ENCODE data around the gene LRRC41.

The LRRC41 gene

GRCh38 chr1:46280092-46280491 lies 23.3 kb downstream of the LRRC41 start:
- TF ChIP-seq CTCF (IDR thresholded peaks at IDR 0.05; ENCODE audit: control insufficient read depth, extremely low read depth, insufficient read depth), result no peak
- no peak for DNase-seq (ENCODE audit: low read depth)
- no peak overlapping the region for H3K4me3 ChIP-seq (ENCODE audit: low read depth, low read length)

GRCh38 chr1:46278807-46279206 lies 24.6 kb downstream of the LRRC41 start:
- DNase-seq (ENCODE audit: low read depth), result peak; percentile 55
- no peak for TF ChIP-seq CTCF (IDR thresholded peaks at IDR 0.05; ENCODE audit: control insufficient read depth, extremely low read depth, insufficient read depth)
- no peak overlapping the region for H3K4me3 ChIP-seq (ENCODE audit: low read depth, low read length)

GRCh38 chr1:46277658-46278373 lies 25.6 kb downstream of the LRRC41 start:
- no peak overlapping the region for H3K4me3 ChIP-seq (ENCODE audit: low read depth, low read length)
- DNase-seq (ENCODE audit: low read depth), result no peak
- TF ChIP-seq CTCF (IDR thresholded peaks at IDR 0.05; ENCODE audit: control insufficient read depth, extremely low read depth, insufficient read depth), result no peak

- no peak for DNase-seq (ENCODE audit: low read depth)
- no peak for TF ChIP-seq CTCF (IDR thresholded peaks at IDR 0.05; ENCODE audit: control insufficient read depth, extremely low read depth, insufficient read depth)
- H3K4me3 ChIP-seq (ENCODE audit: low read depth, low read length), result no peak overlapping the region
Measured at GRCh38 chr1:46275030-46275337, 28.4 kb downstream of the LRRC41 start.

GRCh38 chr1:46274225-46275029 lies 29.0 kb downstream of the LRRC41 start:
- DNase-seq (ENCODE audit: low read depth), result no peak
- TF ChIP-seq CTCF (IDR thresholded peaks at IDR 0.05; ENCODE audit: control insufficient read depth, extremely low read depth, insufficient read depth), result no peak
- no peak overlapping the region for H3K4me3 ChIP-seq (ENCODE audit: low read depth, low read length)

GRCh38 chr1:46268578-46268977 lies 34.8 kb downstream of the LRRC41 start:
- H3K4me3 ChIP-seq (ENCODE audit: low read depth, low read length), result no peak overlapping the region
- DNase-seq (ENCODE audit: low read depth), result no peak
- TF ChIP-seq CTCF (IDR thresholded peaks at IDR 0.05; ENCODE audit: control insufficient read depth, extremely low read depth, insufficient read depth), result no peak
